Breast epithelium (tissue), 4 donors: Measurements from ENCODE around the gene PIGBOS1. TPM values are rescaled to one million over a fixed set of nuclear protein-coding genes. Genes with fewer than 3 reads are reported as not detected.
"Not testable (repeated sequence)": the region's sequence is repeated elsewhere in the genome, so short reads cannot be mapped to it uniquely, and the experiment has no call there.

Experiments
- DNase-seq, 2 donors: peaks; one replicate each; pipeline ENCODE4 v3.0.0-alpha.2; 2019; ENCODE audit warnings: low spot score in 2 of 2
- H3K27ac ChIP-seq, 2 donors: fragments of 200-600 bp; sonication (generic) in 1 of 2; one replicate each; pipeline ENCODE4 v1.5.1; 2016 to 2019; ENCODE audit warnings: mild to moderate bottlenecking in 1 of 2
- H3K27me3 ChIP-seq, 2 donors: fragments of 200-600 bp; sonication (generic) in 1 of 2; one replicate each; pipeline versions ENCODE4 v1.5.1 to v1.6.0; 2017 to 2019; ENCODE audit warnings: control low read depth in 1 of 2, mild to moderate bottlenecking in 1 of 2
- H3K36me3 ChIP-seq: fragments of 200-600 bp; one replicate; pipeline ENCODE4 v1.5.1; 2019
- H3K4me1 ChIP-seq, 2 donors: fragments of 200-600 bp; sonication (generic); one replicate each; pipeline ENCODE4 v1.5.1; 2016 to 2019; ENCODE audit warnings: control low read depth in 1 of 2
- H3K4me3 ChIP-seq, 3 donors: fragments of 200-600 bp; sonication (generic); 1 replicate in 2 of 3; 2 replicates in 1 of 3; pipeline ENCODE4 v1.5.1; 2016 to 2019; ENCODE audit warnings: mild to moderate bottlenecking in 3 of 3, moderate library complexity in 2 of 3
- H3K9me3 ChIP-seq, 2 donors: fragments of 200-600 bp; sonication (generic) in 1 of 2; one replicate each; pipeline ENCODE4 v1.5.1; 2016 to 2019; ENCODE audit warnings: control low read depth in 1 of 2
- POLR2A ChIP-seq: fragments of 450-650 bp; IDR thresholded peaks from one replicate; pipeline ENCODE4 v1.6.1; 2016; ENCODE audit warnings: antibody characterized with exemption, mild to moderate bottlenecking, moderate library complexity
- POLR2AphosphoS5 ChIP-seq, 3 donors: sonication (generic); formaldehyde crosslinking; IDR thresholded peaks; one replicate each; pipeline ENCODE4 v1.6.1; 2017; ENCODE audit warnings: antibody characterized with exemption in 3 of 3
- intact Hi-C: fragments of 100-400 bp; cut with DNase I; formaldehyde crosslinking; loops from one replicate; pipeline ENCODE4 v1.15.1; 2023; ENCODE audit warnings: low total_unique reads
- total RNA-seq, 3 donors: library from RNA; depleted of rRNA; stranded (reverse); fragments of >200 nt; gene quantifications; one replicate each; pipeline ENCODE4 v1.1.0, GENCODE V29; 2016
- TF ChIP-seq, protein P1 (sequence below), 3 donors: fragments of 450-650 bp; IDR thresholded peaks; one replicate each; pipeline ENCODE4 v1.5.1; 2016 to 2017; ENCODE audit warnings: antibody characterized with exemption in 3 of 3, mild to moderate bottlenecking in 3 of 3, moderate library complexity in 3 of 3

Gene PIGBOS1
- total RNA-seq, 3 donors from 2014 or later: 11.8 to 15.0 (median 12.7) TPM

DNA sequence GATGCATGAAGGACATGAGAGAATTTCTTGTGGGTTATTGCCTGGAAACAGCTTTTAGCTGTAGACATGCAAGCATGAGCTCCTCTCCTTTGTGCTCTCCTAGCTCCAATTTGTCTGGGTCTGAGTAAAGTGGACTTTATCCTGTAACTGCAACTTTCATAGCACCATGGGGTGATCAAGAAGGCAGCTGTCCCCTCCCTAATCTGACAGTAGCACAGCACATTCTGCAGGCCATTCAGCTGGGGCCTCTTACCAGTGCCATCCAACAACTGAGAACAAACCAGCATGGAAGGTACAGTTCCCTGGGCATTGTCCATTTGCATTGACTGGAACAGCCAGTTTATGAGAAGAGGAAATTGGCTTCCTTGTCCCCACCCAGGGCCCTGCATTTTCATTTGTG is 21.6 kb downstream of the PIGBOS1 start:
- DNase-seq: no peak
- H3K4me3 ChIP-seq: no peak overlapping the region
- TF ChIP-seq POLR2A (no peak), POLR2AphosphoS5 (IDR thresholded peaks at IDR 0.05) (no peak)
- TF ChIP-seq, protein P1, sequence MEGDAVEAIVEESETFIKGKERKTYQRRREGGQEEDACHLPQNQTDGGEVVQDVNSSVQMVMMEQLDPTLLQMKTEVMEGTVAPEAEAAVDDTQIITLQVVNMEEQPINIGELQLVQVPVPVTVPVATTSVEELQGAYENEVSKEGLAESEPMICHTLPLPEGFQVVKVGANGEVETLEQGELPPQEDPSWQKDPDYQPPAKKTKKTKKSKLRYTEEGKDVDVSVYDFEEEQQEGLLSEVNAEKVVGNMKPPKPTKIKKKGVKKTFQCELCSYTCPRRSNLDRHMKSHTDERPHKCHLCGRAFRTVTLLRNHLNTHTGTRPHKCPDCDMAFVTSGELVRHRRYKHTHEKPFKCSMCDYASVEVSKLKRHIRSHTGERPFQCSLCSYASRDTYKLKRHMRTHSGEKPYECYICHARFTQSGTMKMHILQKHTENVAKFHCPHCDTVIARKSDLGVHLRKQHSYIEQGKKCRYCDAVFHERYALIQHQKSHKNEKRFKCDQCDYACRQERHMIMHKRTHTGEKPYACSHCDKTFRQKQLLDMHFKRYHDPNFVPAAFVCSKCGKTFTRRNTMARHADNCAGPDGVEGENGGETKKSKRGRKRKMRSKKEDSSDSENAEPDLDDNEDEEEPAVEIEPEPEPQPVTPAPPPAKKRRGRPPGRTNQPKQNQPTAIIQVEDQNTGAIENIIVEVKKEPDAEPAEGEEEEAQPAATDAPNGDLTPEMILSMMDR (IDR thresholded peaks at IDR 0.05): no peak
- no peak overlapping the region for H3K27ac ChIP-seq
- H3K27me3 ChIP-seq: no peaks in the 10 kb centered on the region
- no peaks in the 10 kb centered on the region for H3K4me1 ChIP-seq
- no peaks in the 10 kb centered on the region for H3K9me3 ChIP-seq
- intact Hi-C loops: no loop called here
- H3K36me3 ChIP-seq: no peaks in the 10 kb centered on the region

DNA sequence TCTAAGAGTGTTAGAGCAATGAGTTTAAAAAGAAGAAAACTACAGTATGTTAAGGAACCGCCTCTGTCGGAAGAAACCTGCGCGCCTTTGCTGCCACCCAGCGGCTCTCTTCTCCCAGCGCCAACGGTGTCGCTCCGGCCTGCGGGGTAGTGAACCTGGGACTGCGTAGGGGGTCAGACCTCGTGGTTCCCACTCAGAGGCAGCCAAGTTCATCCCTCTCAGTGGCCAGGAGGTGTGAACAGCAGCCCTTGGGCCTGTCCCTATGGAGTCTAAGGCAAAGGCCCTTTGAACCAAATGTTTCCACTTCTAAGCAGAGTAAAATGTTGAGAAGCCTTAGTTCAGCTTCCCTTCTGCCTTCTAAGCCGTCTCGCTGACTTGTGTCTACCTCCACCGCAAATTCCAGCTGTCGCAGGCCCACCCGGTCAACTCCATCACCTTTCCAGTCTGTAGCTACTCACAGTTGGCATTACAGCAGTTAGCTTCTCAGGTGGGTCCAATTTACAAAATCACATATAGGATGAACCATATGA is 28.3 kb downstream of the PIGBOS1 start:
- Histone ChIP-seq H3K27ac (peak overlapping the region; percentile 96 to 98), H3K9me3 (no peaks in the 10 kb centered on the region), H3K36me3 (no peaks in the 10 kb centered on the region), H3K4me1 (no peaks in the 10 kb centered on the region), H3K27me3 (no peaks in the 10 kb centered on the region), H3K4me3 (peak overlapping the region; percentile 88 to 94 (median 89))
- TF ChIP-seq, protein P1 (IDR thresholded peaks at IDR 0.05): peak in 2 of 3 donors; percentile 84 to 87
- TF ChIP-seq POLR2AphosphoS5 (IDR thresholded peaks at IDR 0.05) (peak in 1 of 3 donors; percentile 52), POLR2A (no peak)
- intact Hi-C loops: no loop called here
- DNase-seq: peak; percentile 79 to 84

DNA sequence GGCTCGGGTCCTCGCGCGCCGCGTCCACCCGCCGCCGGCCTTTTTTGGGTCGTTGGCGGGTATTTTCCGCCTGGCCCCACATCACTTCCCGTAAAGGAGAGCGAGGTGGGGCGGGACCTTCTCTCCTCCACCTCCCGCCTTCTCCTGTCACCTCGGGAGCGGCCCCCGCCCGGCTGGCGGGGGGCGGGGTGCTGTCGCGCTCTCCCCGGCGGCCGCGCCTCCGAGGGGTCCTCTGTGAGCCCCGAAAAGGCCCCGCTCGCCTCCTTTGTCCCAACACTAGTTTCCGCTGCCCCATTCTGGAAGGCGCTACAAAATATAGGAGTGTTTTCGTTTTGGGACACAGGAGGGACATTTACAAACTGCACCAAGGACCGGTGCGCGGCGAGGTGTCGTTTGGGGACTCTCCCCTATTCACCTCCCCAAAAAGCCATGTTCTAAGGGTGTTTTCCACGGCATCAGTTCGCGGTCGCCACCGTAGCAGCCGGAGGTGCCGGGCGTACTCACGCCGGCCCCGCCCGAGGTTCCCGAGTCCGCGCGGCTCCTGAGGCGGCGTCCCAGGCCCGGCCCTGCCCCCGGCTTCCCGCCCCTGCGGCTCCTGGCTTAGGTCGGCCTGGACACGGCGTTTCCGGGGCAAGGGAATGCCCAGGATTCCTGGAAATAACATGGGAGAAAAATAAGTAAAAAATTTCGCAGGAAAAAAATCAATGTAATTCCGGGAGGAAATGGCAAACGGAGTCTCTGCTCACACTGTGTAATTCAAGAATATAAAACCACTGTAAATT is 29.0 kb downstream of the PIGBOS1 start, which contains the start of gene RAB27A:
Gene RAB27A, minus strand, starts transcription at position 68 of the 782 bp plus-strand sequence. CDS start 54,879 bp downstream, outside the sequence.
- H3K4me1 ChIP-seq: no peaks in the 10 kb centered on the region
- H3K27me3 ChIP-seq: no peaks in the 10 kb centered on the region
- H3K4me3 ChIP-seq: peak within 1 kb of the TSS; percentile 88 to 94 (median 89)
- no peaks in the 10 kb centered on the region for H3K36me3 ChIP-seq
- no peaks in the 10 kb centered on the region for H3K9me3 ChIP-seq
- peak; percentile 57 to 72 for DNase-seq
- H3K27ac ChIP-seq: peak within 1 kb of the TSS; percentile 96 to 98
- TF ChIP-seq POLR2AphosphoS5 (IDR thresholded peaks at IDR 0.05) (peak in 2 of 3 donors; percentile 26 to 35), POLR2A (no peak)
- intact Hi-C loops: loop anchor here (10.0 kb wide), 1 partner anchor 65 kb away; no protein-coding TSS in a partner anchor

DNA sequence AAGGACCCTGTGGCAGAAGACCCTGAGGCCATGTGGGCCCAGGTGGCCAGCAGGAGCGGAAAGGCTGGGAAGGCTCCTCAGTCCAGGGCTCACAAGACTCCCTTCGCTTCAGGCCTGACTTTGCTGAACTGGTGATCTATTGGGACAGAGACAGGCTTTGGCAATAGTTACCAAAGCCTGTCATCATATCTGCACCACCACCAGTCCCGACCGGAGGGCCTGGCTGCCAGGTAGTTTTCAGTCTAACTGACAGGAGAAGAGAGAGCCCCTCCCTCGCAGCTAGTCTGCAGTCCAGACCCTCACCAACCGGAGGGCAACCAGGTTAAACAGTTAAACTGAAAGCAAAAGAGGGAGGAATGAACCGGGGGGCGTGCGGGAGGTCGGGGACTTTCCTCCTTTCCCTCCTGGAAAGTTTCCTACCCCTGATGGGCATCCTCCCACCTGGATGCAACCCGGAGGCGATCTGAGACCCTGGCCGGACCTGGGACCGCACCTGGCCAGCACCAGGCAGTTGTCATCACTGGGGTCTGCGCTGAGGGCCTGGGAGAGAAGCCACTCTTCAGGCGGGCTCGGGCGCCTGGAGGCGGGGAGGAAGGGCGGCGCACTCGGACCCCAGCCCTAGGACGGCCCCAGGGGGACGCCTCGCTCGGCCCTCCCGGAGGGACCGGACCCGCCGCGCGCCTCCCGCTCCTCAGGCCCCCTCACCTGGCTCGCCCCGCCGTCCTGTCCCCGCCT is 29.7 kb downstream of the PIGBOS1 start:
- TF ChIP-seq, protein P1 (IDR thresholded peaks at IDR 0.05): no peak
- TF ChIP-seq POLR2A (no peak), POLR2AphosphoS5 (IDR thresholded peaks at IDR 0.05) (peak in 2 of 3 donors; percentile 20 to 55)
- intact Hi-C loops: loop anchor here (10.0 kb wide), 1 partner anchor 64 kb away; no protein-coding TSS in a partner anchor

DNA sequence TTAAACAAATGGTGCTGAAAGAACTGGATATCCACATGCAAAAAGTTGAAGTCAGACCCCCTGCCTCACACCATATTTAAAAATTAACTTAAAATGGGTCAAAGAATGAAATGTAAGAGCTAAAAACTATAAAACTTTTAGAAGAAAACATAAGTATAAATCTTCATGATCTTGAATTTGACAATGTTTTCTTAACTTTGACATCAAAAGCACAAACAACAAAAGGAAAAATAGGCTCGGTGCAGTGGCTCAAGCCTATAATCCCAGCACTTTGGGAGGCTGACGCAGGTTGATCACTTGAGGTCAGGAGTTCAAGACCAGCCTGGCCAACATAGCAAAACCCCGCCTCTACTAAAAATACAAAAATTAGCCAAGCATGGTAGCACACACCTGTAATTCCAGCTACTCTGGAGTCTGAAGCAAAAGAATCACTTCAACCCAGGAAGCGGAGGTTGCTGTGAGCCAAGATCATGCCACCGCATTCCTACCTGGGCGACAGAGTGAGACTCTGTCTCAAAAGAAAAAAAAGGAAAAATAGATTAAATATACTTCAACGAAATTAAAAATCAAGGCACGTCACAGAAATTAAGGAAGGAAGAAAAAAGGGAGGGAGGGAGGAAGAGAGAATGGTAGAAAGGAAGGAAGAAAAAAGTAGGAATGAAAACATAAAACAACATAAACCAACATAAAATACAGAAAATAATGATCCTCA is 30.8 kb downstream of the PIGBOS1 start:
- TF ChIP-seq POLR2A (no peak), POLR2AphosphoS5 (IDR thresholded peaks at IDR 0.05) (no peak)
- TF ChIP-seq, protein P1 (IDR thresholded peaks at IDR 0.05): no peak
- Histone ChIP-seq H3K4me1 (no peaks in the 10 kb centered on the region), H3K9me3 (no peaks in the 10 kb centered on the region), H3K36me3 (no peaks in the 10 kb centered on the region), H3K27me3 (no peaks in the 10 kb centered on the region), H3K27ac (peak overlapping the region in 1 of 2 donors; percentile 96), H3K4me3 (peak overlapping the region in 2 of 3 donors; percentile 89 to 94)
- intact Hi-C loops: loop anchor here (10.0 kb wide), 1 partner anchor 63 kb away; no protein-coding TSS in a partner anchor
- DNase-seq: no peak

More for the DNA sequence above, 29.7 kb downstream of the PIGBOS1 start:
- DNase-seq: peak in 1 of 2 donors; percentile 37
- no peaks in the 10 kb centered on the region for H3K9me3 ChIP-seq
- H3K36me3 ChIP-seq: no peaks in the 10 kb centered on the region
- no peaks in the 10 kb centered on the region for H3K4me1 ChIP-seq
- H3K27ac ChIP-seq: peak overlapping the region; percentile 96 to 98
- H3K27me3 ChIP-seq: no peaks in the 10 kb centered on the region
- H3K4me3 ChIP-seq: peak overlapping the region; percentile 88 to 94 (median 89)

DNA sequence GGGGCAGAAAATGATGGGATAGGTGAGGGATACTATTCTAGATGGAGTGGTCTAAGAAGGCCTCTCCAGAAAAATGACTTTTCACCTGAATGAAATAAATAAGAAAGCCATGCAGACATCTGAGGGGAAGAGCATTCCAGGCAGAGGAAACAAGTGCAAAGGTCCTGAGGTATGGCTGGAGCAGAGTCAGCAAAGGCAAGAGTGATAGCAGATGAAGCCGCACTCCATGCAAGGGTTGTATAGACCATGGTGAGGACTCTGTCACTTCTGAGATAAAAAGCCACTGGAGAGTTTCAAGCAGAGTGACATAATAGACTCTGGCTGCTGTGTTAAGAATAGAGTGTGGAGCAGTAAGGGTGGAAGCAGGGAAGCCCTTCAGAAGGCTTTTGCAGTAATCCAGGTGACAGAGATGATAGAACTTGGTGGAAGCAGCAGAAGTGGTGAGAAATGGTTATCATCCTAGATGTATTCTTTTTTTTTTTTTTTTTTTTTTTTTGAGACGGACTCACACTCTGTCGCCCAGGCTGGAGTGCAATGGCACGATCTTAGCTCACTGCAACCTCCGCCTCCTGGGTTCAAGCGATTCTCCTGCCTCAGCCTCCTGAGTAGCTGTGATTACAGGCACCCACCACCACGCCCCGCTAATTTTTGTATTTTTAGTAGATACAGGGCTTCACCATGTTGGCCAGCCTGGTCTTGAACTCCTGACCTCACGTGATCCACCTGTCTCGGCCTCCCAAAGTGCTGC is 32.3 kb downstream of the PIGBOS1 start:
- H3K4me3 ChIP-seq, H3K9me3 ChIP-seq, H3K27me3 ChIP-seq, H3K27ac ChIP-seq, DNase-seq, H3K4me1 ChIP-seq, H3K36me3 ChIP-seq: not testable (repeated sequence)
- intact Hi-C loops: loop anchor here (10.0 kb wide), 1 partner anchor 62 kb away; no protein-coding TSS in a partner anchor
